ENCODE results near the gene PMPCA. TPM values are rescaled to one million over a fixed set of nuclear protein-coding genes. Genes with fewer than 3 reads are reported as not detected.
A peak's percentile ranks its signal among the peaks of the same experiment; 100 is the strongest.

Gene PMPCA
- total and polyA plus RNA-seq, 12 donors = 59.3 to 85.2 (median 75.4) TPM

- DNase-seq (peak; percentile 78 to 85), ATAC-seq (peak; percentile 70 to 93 (median 86))
- Histone ChIP-seq H3K27me3 (no peaks in the 10 kb centered on the region), H3K4me1 (peaks cover 18 to 43% (median 38%) of the 10 kb centered on the region in 9 donors), H3K27ac (peak within 1 kb of the TSS; percentile 15 to 91 (median 88)), H3K36me3 (peaks cover 3 to 64% (median 21%) of the 10 kb centered on the region in 9 donors), H3K4me3 (peak within 1 kb of the TSS; percentile 78 to 99 (median 96)), H3K9me3 (no peaks in the 10 kb centered on the region)
- WGBS, 2 donors = 4% methylated on average over 90 of the region's 90 CpGs
- TF ChIP-seq CTCF (IDR thresholded peaks at IDR 0.05) = peak; percentile 54 to 97 (median 67)
- intact Hi-C loops (cut with DNase I) = no loop called here
These were observed 29.3 kb downstream of the PMPCA start, which contains the start of gene INPP5E for GRCh38 chr9:136439481-136440408. Gene INPP5E (minus strand): TSS chr9:136439845. CDS start chr9:136439419, 426 bp downstream.

GRCh38 chr9:136441191-136441680, 30.8 kb downstream of the PMPCA start:
- 92 to 95% methylated on average over 15 of the region's 15 CpGs for WGBS, 2 donors
- H3K4me1 ChIP-seq = peaks cover 17 to 41% (median 35%) of the 10 kb centered on the region in 9 donors
- no peaks in the 10 kb centered on the region for H3K27me3 ChIP-seq
- peak overlapping the region in 1 of 10 donors; percentile 88 for H3K27ac ChIP-seq
- intact Hi-C loops (cut with DNase I) = no loop called here
- no peaks in the 10 kb centered on the region for H3K9me3 ChIP-seq
- ATAC-seq = no peak
- H3K4me3 ChIP-seq = no peak overlapping the region
- no peak for TF ChIP-seq CTCF (IDR thresholded peaks at IDR 0.05)
- peaks cover 3 to 68% (median 31%) of the 10 kb centered on the region in 9 donors for H3K36me3 ChIP-seq
- no peak for DNase-seq

GRCh38 chr9:136441681-136442245, 31.3 kb downstream of the PMPCA start:
- Histone ChIP-seq H3K27ac (no peak overlapping the region), H3K4me1 (peaks cover 12 to 36% (median 30%) of the 10 kb centered on the region in 9 donors), H3K4me3 (no peak overlapping the region), H3K27me3 (no peaks in the 10 kb centered on the region), H3K9me3 (no peaks in the 10 kb centered on the region), H3K36me3 (peaks cover 3 to 69% (median 36%) of the 10 kb centered on the region in 9 donors)
- ATAC-seq = no peak
- intact Hi-C loops (cut with DNase I) = no loop called here
- TF ChIP-seq CTCF (IDR thresholded peaks at IDR 0.05) = no peak
- WGBS, 2 donors = 81 to 82% methylated on average over 17 of the region's 17 CpGs
- no peak for DNase-seq

GRCh38 chr9:136442265-136442664, 31.8 kb downstream of the PMPCA start:
- DNase-seq = no peak
- intact Hi-C loops (cut with DNase I) = no loop called here
- no peak for TF ChIP-seq CTCF (IDR thresholded peaks at IDR 0.05)
- no peaks in the 10 kb centered on the region for H3K27me3 ChIP-seq
- no peaks in the 10 kb centered on the region for H3K9me3 ChIP-seq
- 77 to 78% methylated on average over 5 of the region's 5 CpGs for WGBS, 2 donors
- H3K4me3 ChIP-seq = no peak overlapping the region
- peaks cover 9 to 31% (median 25%) of the 10 kb centered on the region in 9 donors for H3K4me1 ChIP-seq
- no peak overlapping the region for H3K27ac ChIP-seq
- ATAC-seq = no peak
- peaks cover 3 to 74% (median 41%) of the 10 kb centered on the region in 9 donors for H3K36me3 ChIP-seq

All from heart right ventricle (tissue), 16 donors.